HEK293 (cell line): ENCODE data around the gene ACAA2.
"Not testable (repeated sequence)": the region's sequence is repeated elsewhere in the genome, so short reads cannot be mapped to it uniquely, and the experiment has no call there.

Experiments used
- CTCF ChIA-PET: fragments of 350-600 bp; formaldehyde crosslinking; extraction: SDS; loops from one replicate; lab custom pipeline; 2021; ENCODE audit warnings: antibody characterized with exemption; lab: Yijun Ruan, JAX
- POLR2A ChIA-PET: fragments of 300-600 bp; formaldehyde crosslinking; extraction: SDS; loops from one replicate; lab custom pipeline; 2020; ENCODE audit warnings: antibody characterized with exemption, inconsistent platforms; lab: Yijun Ruan, JAX
- H3K27ac ChIP-seq: fragments of 200-500 bp; sonication (Bioruptor generic); 2 replicates; pipeline ENCODE4 v1.5.1; 2014; ENCODE audit warnings: low read depth, low read length, control low read depth, inconsistent platforms; ENCODE audit errors: extremely low read depth
- H3K36me3 ChIP-seq, 2 experiments: fragments of 200-500 bp in 1 of 2; sonication (Bioruptor generic) in 1 of 2; 1 replicate in 1 of 2; 2 replicates in 1 of 2; pipeline ENCODE4 v1.5.1; 2014 to 2017; ENCODE audit warnings: inconsistent platforms in 2 of 2, low read length in 2 of 2; ENCODE audit not compliant: control insufficient read depth in 2 of 2, insufficient read depth in 1 of 2
- H3K4me1 ChIP-seq: fragments of 200-500 bp; sonication (Bioruptor generic); 2 replicates; pipeline ENCODE4 v1.5.1; 2014; ENCODE audit warnings: mild to moderate bottlenecking, low read length, inconsistent platforms; ENCODE audit not compliant: control insufficient read depth, insufficient read depth
- H3K4me3 ChIP-seq: 2 replicates; pipeline ENCODE4 v1.5.1; 2011; ENCODE audit warnings: low read depth, mild to moderate bottlenecking, control low read depth, low read length, moderate library complexity
- H3K9me3 ChIP-seq: fragments of 200-500 bp; sonication (Bioruptor generic); 2 replicates; pipeline ENCODE4 v1.5.1; 2014; ENCODE audit warnings: low read depth, low read length, inconsistent platforms; ENCODE audit not compliant: control insufficient read depth, insufficient read depth
- EGR2 ChIP-seq: fragments of 450-650 bp; formaldehyde crosslinking; IDR thresholded peaks from 2 replicates; pipeline ENCODE4 v1.5.1; 2016; ENCODE audit warnings: low read depth, missing biosample characterization, missing genetic modification characterization
- GLIS1 ChIP-seq: fragments of 450-650 bp; formaldehyde crosslinking; IDR thresholded peaks from 2 replicates; pipeline ENCODE4 v1.5.1; 2016; ENCODE audit warnings: missing biosample characterization, missing genetic modification characterization
- YY1 ChIP-seq: fragments of 450-650 bp; formaldehyde crosslinking; IDR thresholded peaks from 2 replicates; pipeline ENCODE4 v1.5.1; 2018; ENCODE audit warnings: missing biosample characterization, missing genetic modification characterization
- ZFHX2 ChIP-seq: fragments of 450-650 bp; formaldehyde crosslinking; conservative IDR thresholded peaks from 2 replicates; pipeline ENCODE4 v1.5.1; 2016; ENCODE audit warnings: missing biosample characterization, missing genetic modification characterization
- ZNF549 ChIP-seq: fragments of 450-650 bp; IDR thresholded peaks from 2 replicates; pipeline ENCODE4 v1.5.1; 2018; ENCODE audit warnings: missing biosample characterization, missing genetic modification characterization, mild to moderate bottlenecking, inconsistent platforms, moderate library complexity
- ZNF555 ChIP-seq: fragments of 450-650 bp; formaldehyde crosslinking; conservative IDR thresholded peaks from 2 replicates; pipeline ENCODE4 v1.5.1; 2017; ENCODE audit warnings: missing biosample characterization, mild to moderate bottlenecking, missing genetic modification characterization, inconsistent platforms
- ZNF639 ChIP-seq: fragments of 450-650 bp; formaldehyde crosslinking; IDR thresholded peaks from 2 replicates; pipeline ENCODE4 v1.5.1; 2016; ENCODE audit warnings: missing biosample characterization, missing genetic modification characterization
- ZNF777 ChIP-seq: fragments of 450-650 bp; formaldehyde crosslinking; IDR thresholded peaks from 2 replicates; pipeline ENCODE4 v1.5.1; 2017; ENCODE audit warnings: missing biosample characterization, missing genetic modification characterization, borderline replicate concordance
- ZNF837 ChIP-seq: fragments of 450-650 bp; formaldehyde crosslinking; IDR thresholded peaks from 2 replicates; pipeline ENCODE4 v1.5.1; 2016; ENCODE audit warnings: missing biosample characterization, missing genetic modification characterization
- ZSCAN30 ChIP-seq: fragments of 450-650 bp; IDR thresholded peaks from 2 replicates; pipeline ENCODE4 v1.5.1; 2018; ENCODE audit warnings: missing biosample characterization, mild to moderate bottlenecking, missing genetic modification characterization, moderate library complexity

Gene ACAA2

GRCh38 chr18:49804096-49804495, 9.2 kb downstream of the ACAA2 start:
- TF ChIP-seq EGR2 (tag by site-specific recombination), result 0 out of 2 replicates have a peak, but pooled peaks have one; percentile 23
- TF ChIP-seq ZFHX2 (tag by site-specific recombination), result peak; percentile 32; the same call in 1 of the 2 replicates
- no peak for TF ChIP-seq ZNF837 (tag by site-specific recombination)
- Histone ChIP-seq H3K4me3 (no peak overlapping the region), H3K4me1 (peaks cover 12% of the 10 kb centered on the region), H3K9me3 (no peaks in the 10 kb centered on the region), H3K27ac (no peak overlapping the region), H3K36me3 (peaks cover 4 to 16% of the 10 kb centered on the region in 2 experiments)
- ChIA-PET CTCF (interaction anchor here (0.6 kb wide), 1 partner anchor 99 kb away, joined by 3 read pairs; no protein-coding TSS in a partner anchor), POLR2A (no interaction called here)

GRCh38 chr18:49802623-49803022, 10.7 kb downstream of the ACAA2 start:
- no peak overlapping the region for H3K4me3 ChIP-seq
- no peak overlapping the region for H3K27ac ChIP-seq
- no peak for TF ChIP-seq YY1 (tag by site-specific recombination)
- TF ChIP-seq ZNF555 (tag by site-specific recombination), result no peak
- TF ChIP-seq, all 188 proteins: peak for 0
- Histone ChIP-seq H3K9me3 (no peaks in the 10 kb centered on the region), H3K4me1 (peaks cover 12% of the 10 kb centered on the region), H3K36me3 (peaks cover 4 to 19% of the 10 kb centered on the region in 2 experiments)
- ChIA-PET POLR2A (no interaction called here), CTCF (interaction anchor here (0.7 kb wide), 1 partner anchor 1286 kb away, joined by 5 read pairs; no protein-coding TSS in a partner anchor)

GRCh38 chr18:49800491-49800890, 12.8 kb downstream of the ACAA2 start:
- CTCF ChIA-PET, result not testable (repeated sequence)

GRCh38 chr18:49799806-49800205, 13.5 kb downstream of the ACAA2 start:
- POLR2A ChIA-PET, H3K9me3 ChIP-seq, H3K27ac ChIP-seq, H3K4me3 ChIP-seq, CTCF ChIA-PET: not testable (repeated sequence)
- peaks cover 21 to 38% of the 10 kb centered on the region in 2 experiments for H3K36me3 ChIP-seq
- H3K4me1 ChIP-seq, result peaks cover 14% of the 10 kb centered on the region

More at GRCh38 chr18:49800491-49800890, 12.8 kb downstream of the ACAA2 start:
- peaks cover 17% of the 10 kb centered on the region for H3K4me1 ChIP-seq
- POLR2A ChIA-PET, H3K9me3 ChIP-seq, H3K4me3 ChIP-seq, H3K27ac ChIP-seq: not testable (repeated sequence)
- H3K36me3 ChIP-seq, result peaks cover 16 to 31% of the 10 kb centered on the region in 2 experiments

- ChIA-PET POLR2A (no interaction called here), CTCF (interaction anchor here (1.3 kb wide), 1 partner anchor 61 kb away, joined by 4 read pairs; no protein-coding TSS in a partner anchor)
- no peak overlapping the region for H3K4me3 ChIP-seq
- H3K36me3 ChIP-seq, result peaks cover 39 to 52% of the 10 kb centered on the region in 2 experiments
- peaks cover 9% of the 10 kb centered on the region for H3K4me1 ChIP-seq
- TF ChIP-seq ZSCAN30 (tag by site-specific recombination), result no peak
- TF ChIP-seq ZNF639 (tag by site-specific recombination), result no peak
- TF ChIP-seq ZNF777 (tag by site-specific recombination), result no peak
- no peak for TF ChIP-seq GLIS1
- TF ChIP-seq ZNF549 (tag by site-specific recombination), result no peak
- H3K27ac ChIP-seq, result no peak overlapping the region
- H3K9me3 ChIP-seq, result no peaks in the 10 kb centered on the region
Observed at GRCh38 chr18:49798001-49798400, 15.3 kb downstream of the ACAA2 start.
